Heart right ventricle (tissue), 16 donors: ENCODE results near the gene KIAA1328. TPM values are rescaled to one million over a fixed set of nuclear protein-coding genes. Genes with fewer than 3 reads are reported as not detected.

Source experiments
- ATAC-seq, 8 donors: fragments of 200-7000 bp; cut with Tn5 transposase; one replicate each; pipeline ENCODE4 v1.9.1; 2020; ENCODE audit warnings: mild to moderate bottlenecking in 8 of 8, moderate library complexity in 8 of 8, moderate number of reproducible peaks in 1 of 8
- DNase-seq, 2 donors: peaks; one replicate each; pipeline ENCODE4 v3.0.0-alpha.2; 2020
- H3K27ac ChIP-seq, 10 donors: fragments of 200-600 bp; sonication (generic) in 2 of 10; one replicate each; pipeline versions ENCODE4 v1.5.0 to v1.8.0; 2020 to 2022; ENCODE audit warnings: mild to moderate bottlenecking in 3 of 10
- H3K27me3 ChIP-seq, 7 donors: fragments of 200-600 bp; one replicate each; pipeline ENCODE4 v1.8.0; 2021 to 2022; ENCODE audit warnings: mild to moderate bottlenecking in 2 of 7
- H3K36me3 ChIP-seq, 9 donors: fragments of 200-600 bp; sonication (generic) in 1 of 9; one replicate each; pipeline versions ENCODE4 v1.5.0 to v1.8.0; 2020 to 2022; ENCODE audit warnings: mild to moderate bottlenecking in 2 of 9
- H3K4me1 ChIP-seq, 9 donors: fragments of 200-600 bp; sonication (generic) in 1 of 9; one replicate each; pipeline versions ENCODE4 v1.5.0 to v1.8.0; 2020 to 2022; ENCODE audit warnings: mild to moderate bottlenecking in 4 of 9
- H3K4me3 ChIP-seq, 10 donors: fragments of 200-600 bp; sonication (generic) in 2 of 10; one replicate each; pipeline versions ENCODE4 v1.5.0 to v1.8.0; 2020 to 2022; ENCODE audit warnings: mild to moderate bottlenecking in 7 of 10, moderate library complexity in 2 of 10
- H3K9me3 ChIP-seq, 11 donors: fragments of 200-600 bp in 10 of 11; sonication (generic) in 2 of 11; one replicate each; pipeline versions ENCODE4 v1.5.0 to v1.8.0; 2013 to 2022; ENCODE audit warnings: mild to moderate bottlenecking in 2 of 11, control low read depth in 1 of 11, moderate library complexity in 1 of 11
- CTCF ChIP-seq, 9 donors: fragments of 200-600 bp; sonication (generic) in 2 of 9; IDR thresholded peaks; one replicate each; pipeline versions ENCODE4 v1.5.0 to v1.8.0; 2021 to 2022; ENCODE audit warnings: antibody characterized with exemption in 9 of 9, mild to moderate bottlenecking in 5 of 9, moderate library complexity in 1 of 9
- WGBS, 2 donors: extraction: QIAGEN DNeasy Blood & Tissue Kit; methylation state at CpG; one replicate each; pipeline ENCODE4 v1.1.7; 2013; ENCODE audit warnings: inconsistent platforms in 1 of 2; 5-methylcytosine and 5-hydroxymethylcytosine counted together
- intact Hi-C, 10 donors: fragments of 100-400 bp; cut with DNase I; formaldehyde crosslinking; loops; one replicate each; pipeline versions ENCODE4 v1.11.1 to v1.14.2; 2022
- polyA plus RNA-seq, 2 donors: library from polyadenylated mRNA; stranded (reverse); fragments of 200-250 nt; gene quantifications; one replicate each; pipeline ENCODE4 v1.2.3, GENCODE V29; 2013
- total RNA-seq, 10 donors: library from RNA; stranded (reverse); fragmentation: NEBNext Ultra II Directional in 3 of 10; extraction: Animal tissue kit (Norgen Biotek cat#: 25700) in 3 of 10; gene quantifications; one replicate each; pipeline versions ENCODE4 v1.2.1 to v1.2.4, GENCODE V29; 2021 to 2023
- donor health status: Arrhythmogenic right ventricular cardiomyopathy.
- donor health status: ischemic (EF 13 %, LVEDD 7.1; RV severe dilation, severe dysfunction).
- donor health status: healthy with polysubstance abuse.
- donor health status: DM: no; HTN: yes; CAD: no.
- donor health status: DM: no; HTN: no; CAD: no.
- donor health status: ischemic (EF 25% LVEDD 6.9; RV normal size, moderate dysfunction).
- donor health status: ischemic (EF 25% LVEDD 5.7; RV mildly dilated, moderate dysfunction).
- donor health status: healthy.
- donor health status: DM: yes; HTN: yes; CAD: no.
- donor health status: Ischemic cardiomyopathy.
- donor health status: ischemic (EF 35%, LVEDD 5.7; RV mildly dilated, moderate dysfunction).
- donor health status: nonischemic (EF 11% LVEDD 7.7; RV severe dilation, severe dysfunction).
- donor health status: DM: yes; HTN: yes; CAD: no.
- donor health status: PGD.
- donor health status: ischemic (EF 29% LVEDD 5.4; RV normal size, mild dysfunction).
- donor health status: nonischemic (EF 23%, LVEDD 6.1; RV moderate dilation, normal function).

Gene KIAA1328
- total and polyA plus RNA-seq, 12 donors = 1.9 to 6.3 (median 5.1) TPM

GRCh38 chr18:37012452-37012851 lies 183.5 kb downstream of the KIAA1328 start:
- Histone ChIP-seq H3K27me3 (no peaks in the 10 kb centered on the region), H3K36me3 (no peaks in the 10 kb centered on the region), H3K4me3 (no peak overlapping the region), H3K27ac (no peak overlapping the region), H3K9me3 (peaks cover 0 to 42% (median 23%) of the 10 kb centered on the region in 11 donors), H3K4me1 (no peaks in the 10 kb centered on the region)
- no peak for DNase-seq
- no peak for ATAC-seq
- intact Hi-C loops = no loop called here
- no peak for TF ChIP-seq CTCF (IDR thresholded peaks at IDR 0.05)

GRCh38 chr18:37019157-37019827 lies 190.4 kb downstream of the KIAA1328 start:
- ATAC-seq (no peak), DNase-seq (no peak)
- Histone ChIP-seq H3K27ac (no peak overlapping the region), H3K36me3 (peaks cover 0 to 12% (median 0%) of the 10 kb centered on the region in 9 donors), H3K4me1 (no peaks in the 10 kb centered on the region), H3K27me3 (no peaks in the 10 kb centered on the region), H3K4me3 (no peak overlapping the region), H3K9me3 (peaks cover 0 to 52% (median 34%) of the 10 kb centered on the region in 11 donors)
- 89 to 92% methylated on average over 7 of the region's 7 CpGs for WGBS, 2 donors
- no peak for TF ChIP-seq CTCF (IDR thresholded peaks at IDR 0.05)
- intact Hi-C loops = no loop called here

- Histone ChIP-seq H3K27ac (no peak overlapping the region), H3K9me3 (peaks cover 0 to 34% (median 4%) of the 10 kb centered on the region in 11 donors), H3K36me3 (peaks cover 0 to 13% (median 0%) of the 10 kb centered on the region in 9 donors), H3K4me1 (no peaks in the 10 kb centered on the region), H3K4me3 (no peak overlapping the region), H3K27me3 (no peaks in the 10 kb centered on the region)
- intact Hi-C loops = no loop called here
- TF ChIP-seq CTCF (IDR thresholded peaks at IDR 0.05) = no peak
- ATAC-seq (no peak), DNase-seq (no peak)
- 93 to 94% methylated on average over 2 of the region's 2 CpGs for WGBS, 2 donors
Measured at GRCh38 chr18:37033419-37033818, 204.5 kb downstream of the KIAA1328 start.

- H3K27ac ChIP-seq = no peak overlapping the region
- no peak for TF ChIP-seq CTCF (IDR thresholded peaks at IDR 0.05)
- WGBS, 2 donors = 98% methylated on average over 2 of the region's 2 CpGs
- DNase-seq (no peak), ATAC-seq (no peak)
- no peaks in the 10 kb centered on the region for H3K27me3 ChIP-seq
- no peak overlapping the region for H3K4me3 ChIP-seq
- peaks cover 0 to 13% (median 0%) of the 10 kb centered on the region in 9 donors for H3K36me3 ChIP-seq
- intact Hi-C loops = no loop called here
- peaks cover 0 to 64% (median 16%) of the 10 kb centered on the region in 11 donors for H3K9me3 ChIP-seq
- no peaks in the 10 kb centered on the region for H3K4me1 ChIP-seq
Measured at GRCh38 chr18:37042381-37042780, 213.5 kb downstream of the KIAA1328 start.
